D721Med (cell line): ENCODE data around the gene FAM53A.

Source experiments
- DNase-seq: peaks from one replicate; pipeline ENCODE4 v3.0.0; 2011; ENCODE audit warnings: low spot score; ENCODE audit not compliant: insufficient read length
- FAIRE-seq: peaks from 2 replicates; lab custom pipeline; 2011; peaks lifted over from hg19 to GRCh38; lab: Jason Lieb, UNC
- CTCF ChIP-seq: IDR thresholded peaks from 2 replicates; pipeline ENCODE4 v1.5.1; 2012; ENCODE audit warnings: mild to moderate bottlenecking, control low read depth; ENCODE audit not compliant: insufficient read depth; ENCODE audit errors: missing control alignments

Gene FAM53A

GRCh38 chr4:1630266-1630665, 53.8 kb downstream of the FAM53A start:
- DNase-seq: no peak
- no peak for FAIRE-seq
- TF ChIP-seq CTCF: no peak

GRCh38 chr4:1629699-1630083, 54.4 kb downstream of the FAM53A start:
- FAIRE-seq (no peak), DNase-seq (no peak)
- TF ChIP-seq CTCF: no peak

- DNase-seq: peak; percentile 94
These were observed 55.0 kb downstream of the FAM53A start for GRCh38 chr4:1628892-1629698.

GRCh38 chr4:1627417-1628313, 56.4 kb downstream of the FAM53A start:
- FAIRE-seq: no peak
- no peak for TF ChIP-seq CTCF
- DNase-seq: no peak

More at GRCh38 chr4:1628892-1629698, 55.0 kb downstream of the FAM53A start:
- no peak for FAIRE-seq
- TF ChIP-seq CTCF: peak; percentile 74

GRCh38 chr4:1626941-1627340, 57.2 kb downstream of the FAM53A start:
- FAIRE-seq (no peak), DNase-seq (no peak)
- TF ChIP-seq CTCF: no peak

- no peak for FAIRE-seq
- no peak for TF ChIP-seq CTCF
- no peak for DNase-seq
These were observed 58.0 kb downstream of the FAM53A start for GRCh38 chr4:1626151-1626550.
